ENCODE data around the gene OR52L1.

OR52L1 gene

GRCh38 chr11:5940748-5941147 lies 46.0 kb downstream of the OR52L1 start:
- no peak for DNase-seq (ENCODE audit: low spot score)

- no peak for DNase-seq (ENCODE audit: low spot score)
Measured at GRCh38 chr11:5938603-5938965, 48.2 kb downstream of the OR52L1 start.

- no peak for DNase-seq (ENCODE audit: low spot score)
Measured at GRCh38 chr11:5937868-5938602, 48.8 kb downstream of the OR52L1 start.

All from germinal center (tissue), 1 donor.